GM12801 (cell line): Measurements from ENCODE around the gene SYNE1.

Experiments used
- TF ChIP-seq, protein P1 (sequence below): IDR thresholded peaks from one replicate; pipeline ENCODE4 v1.5.1; 2011; ENCODE audit warnings: control low read depth; ENCODE audit not compliant: insufficient read length; ENCODE audit errors: extremely low read depth

The SYNE1 gene

DNA sequence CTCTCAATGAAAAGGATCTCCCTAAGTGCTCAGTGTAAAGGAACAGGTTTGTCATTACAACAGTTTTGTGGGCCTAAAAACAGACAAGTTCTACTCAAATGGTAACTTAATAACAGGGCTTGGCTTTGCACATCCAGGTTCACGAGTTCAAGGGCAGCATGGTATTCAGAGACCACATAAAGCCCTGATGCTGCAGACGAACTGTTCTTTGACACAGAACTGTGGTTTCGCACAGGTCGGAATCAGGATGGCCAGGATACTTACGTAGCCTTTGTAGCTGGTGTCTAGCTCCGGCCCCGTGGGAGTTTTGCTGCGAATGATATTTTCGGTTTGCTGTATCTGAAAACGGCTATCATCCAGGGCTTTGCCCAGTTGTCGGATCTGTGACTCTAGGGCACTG, 493.8 kb downstream of the SYNE1 start:
- TF ChIP-seq, protein P1, sequence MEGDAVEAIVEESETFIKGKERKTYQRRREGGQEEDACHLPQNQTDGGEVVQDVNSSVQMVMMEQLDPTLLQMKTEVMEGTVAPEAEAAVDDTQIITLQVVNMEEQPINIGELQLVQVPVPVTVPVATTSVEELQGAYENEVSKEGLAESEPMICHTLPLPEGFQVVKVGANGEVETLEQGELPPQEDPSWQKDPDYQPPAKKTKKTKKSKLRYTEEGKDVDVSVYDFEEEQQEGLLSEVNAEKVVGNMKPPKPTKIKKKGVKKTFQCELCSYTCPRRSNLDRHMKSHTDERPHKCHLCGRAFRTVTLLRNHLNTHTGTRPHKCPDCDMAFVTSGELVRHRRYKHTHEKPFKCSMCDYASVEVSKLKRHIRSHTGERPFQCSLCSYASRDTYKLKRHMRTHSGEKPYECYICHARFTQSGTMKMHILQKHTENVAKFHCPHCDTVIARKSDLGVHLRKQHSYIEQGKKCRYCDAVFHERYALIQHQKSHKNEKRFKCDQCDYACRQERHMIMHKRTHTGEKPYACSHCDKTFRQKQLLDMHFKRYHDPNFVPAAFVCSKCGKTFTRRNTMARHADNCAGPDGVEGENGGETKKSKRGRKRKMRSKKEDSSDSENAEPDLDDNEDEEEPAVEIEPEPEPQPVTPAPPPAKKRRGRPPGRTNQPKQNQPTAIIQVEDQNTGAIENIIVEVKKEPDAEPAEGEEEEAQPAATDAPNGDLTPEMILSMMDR = no peak

DNA sequence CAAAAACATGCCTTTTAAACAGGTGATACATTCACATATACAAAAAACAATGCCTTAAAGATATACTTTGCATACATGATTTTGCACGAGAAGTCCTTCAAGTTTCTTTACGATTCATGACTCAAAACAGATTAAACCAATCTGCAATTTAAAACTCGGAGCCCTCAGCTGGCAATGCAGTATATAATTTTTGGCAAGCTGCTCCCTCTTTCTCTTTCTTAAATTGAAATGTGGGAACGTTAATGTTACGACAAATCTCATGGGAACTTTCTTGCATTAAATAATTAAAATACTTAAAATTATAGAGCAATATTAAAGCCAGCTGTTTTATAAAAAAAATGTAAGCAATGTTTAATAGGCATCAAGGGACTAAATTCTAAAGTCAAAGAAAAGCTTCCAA, 495.1 kb downstream of the SYNE1 start:
- TF ChIP-seq, protein P1 = no peak

DNA sequence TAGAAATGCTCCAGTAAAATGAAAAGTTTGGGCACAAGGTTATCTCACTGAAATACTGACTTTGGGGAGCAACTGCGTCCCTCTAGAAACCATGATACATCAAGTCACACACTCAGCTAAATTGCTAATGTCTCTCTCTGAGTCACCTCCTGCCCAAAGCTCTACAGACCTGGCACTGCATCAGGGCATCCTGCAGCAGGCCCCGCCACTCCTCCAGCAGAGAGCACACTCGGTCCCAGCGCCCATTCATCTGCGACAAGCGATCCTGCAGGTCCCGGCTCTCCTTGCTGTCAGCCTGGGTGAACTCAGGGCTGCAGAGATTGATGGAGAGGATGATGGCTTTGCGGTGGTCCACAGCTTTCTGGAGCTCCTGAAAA, 500.7 kb downstream of the SYNE1 start:
- TF ChIP-seq, protein P1 = no peak

DNA sequence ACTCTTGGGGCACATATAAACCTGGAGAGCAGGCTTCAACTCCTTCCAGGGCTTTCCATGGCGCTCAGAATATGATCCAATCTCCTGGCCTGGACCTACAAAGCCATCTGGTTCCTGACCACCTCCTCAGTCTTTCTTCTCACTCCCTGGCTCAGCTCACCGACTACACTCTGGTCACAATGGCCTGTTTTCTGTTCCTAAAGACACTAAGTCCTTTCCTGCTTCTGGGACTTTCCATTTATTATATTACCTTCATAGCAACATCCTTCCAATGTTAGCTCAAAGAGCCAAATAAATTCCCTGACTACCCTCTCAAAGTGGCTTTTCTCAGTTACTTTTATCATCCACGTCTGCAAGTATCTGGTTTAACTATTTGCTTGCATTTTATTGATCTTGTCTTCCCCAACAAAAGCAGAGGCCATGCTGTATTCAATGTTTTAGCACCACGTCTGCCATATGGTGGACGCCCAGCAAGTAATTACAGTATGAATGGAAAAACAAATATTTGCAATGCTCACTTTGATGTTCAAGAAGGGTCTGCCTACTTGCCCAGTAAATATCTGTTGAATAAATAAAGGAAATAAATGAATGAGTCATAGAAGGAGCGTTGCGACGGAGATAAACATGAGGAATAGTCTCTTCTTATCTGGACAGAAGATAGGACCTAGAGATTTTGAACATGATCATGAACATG, 501.3 kb downstream of the SYNE1 start:
- TF ChIP-seq, protein P1 = no peak

DNA sequence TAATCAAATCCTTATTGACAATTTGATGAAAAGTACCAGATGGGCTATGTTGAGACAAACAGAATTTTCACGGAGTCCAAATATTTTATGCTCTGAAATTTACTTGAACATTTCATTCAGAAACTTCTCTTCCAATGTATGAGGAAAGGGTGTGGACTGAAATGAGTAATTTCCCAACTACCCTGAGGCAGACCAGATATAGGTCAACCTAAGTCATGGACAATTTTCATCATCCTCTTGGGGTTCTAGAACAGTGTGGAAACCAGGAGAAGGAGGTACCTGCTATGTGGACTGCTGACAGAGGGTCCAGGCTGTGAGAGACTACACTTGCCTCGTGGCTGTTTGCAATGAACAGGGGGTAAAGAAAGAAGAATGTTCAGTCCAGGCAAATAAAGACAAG, 506.7 kb downstream of the SYNE1 start:
- TF ChIP-seq, protein P1 = no peak

DNA sequence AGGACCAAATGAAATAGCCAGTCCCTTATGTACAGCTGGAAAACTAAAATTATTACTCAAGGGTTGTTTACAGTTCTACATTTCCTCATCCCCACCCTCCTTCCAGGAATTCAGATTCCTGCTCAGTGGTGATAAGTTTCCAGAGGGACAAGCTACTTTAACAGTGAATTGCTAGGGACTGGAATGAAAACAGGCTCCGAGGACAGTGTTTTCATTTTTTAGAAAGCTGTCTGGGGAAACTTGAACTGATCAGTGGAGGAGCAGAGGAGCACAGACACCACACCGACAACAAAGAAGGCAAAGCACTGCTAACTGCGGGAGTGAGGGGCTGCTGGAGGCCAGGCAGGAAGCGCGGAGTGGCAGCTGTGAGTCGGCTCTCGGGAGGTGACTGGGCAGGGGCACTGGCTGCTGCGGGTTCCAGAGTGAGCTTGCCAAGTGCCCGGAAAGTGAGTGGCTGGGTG, 507.4 kb downstream of the SYNE1 start:
- TF ChIP-seq, protein P1 = no peak

DNA sequence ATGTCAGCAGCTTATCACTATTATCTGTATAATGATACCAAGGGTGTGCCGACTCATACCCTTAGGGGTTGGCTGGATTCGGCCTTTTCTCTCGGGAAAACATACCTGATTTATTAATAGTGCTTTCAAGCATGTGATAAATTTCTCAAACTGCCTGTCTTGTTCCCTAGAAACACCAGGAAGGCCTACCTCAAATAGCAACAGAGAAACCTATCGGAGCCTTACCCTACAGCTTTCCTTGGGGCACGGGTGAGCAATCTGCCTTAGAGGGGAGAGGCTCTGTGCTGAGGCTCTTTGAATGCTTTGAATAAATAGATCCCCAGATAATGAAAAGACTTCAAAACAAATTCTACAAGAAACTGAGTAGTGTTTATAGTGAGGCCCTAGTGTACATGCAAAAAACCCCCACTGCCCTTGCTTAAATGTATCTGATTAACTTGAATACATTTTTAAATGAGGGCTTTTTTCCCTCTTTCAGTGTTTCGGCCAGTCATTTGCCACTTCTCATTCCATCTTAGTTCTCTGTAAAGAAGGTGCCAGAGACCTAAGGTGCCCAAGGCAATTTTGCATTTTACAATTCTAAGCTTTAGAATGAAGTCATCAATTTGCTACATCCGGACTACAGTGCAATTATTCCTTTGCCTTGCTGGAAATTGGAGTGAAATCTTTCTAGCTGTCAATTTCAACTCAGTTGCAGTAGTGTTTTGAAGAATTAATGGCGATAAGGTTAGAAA, 509.6 kb downstream of the SYNE1 start:
- TF ChIP-seq, protein P1 = no peak
